GM18867 (cell line): Measurements from ENCODE around the gene ZNF629.
"Not testable (repeated sequence)": the region's sequence is repeated elsewhere in the genome, so short reads cannot be mapped to it uniquely, and the experiment has no call there.

Experiments used
- ATAC-seq: cut with Tn5 transposase; IDR thresholded peaks from one replicate; pipeline ENCODE4 v1.9.1; 2021; ENCODE audit warnings: mild to moderate bottlenecking, moderate library complexity; ENCODE audit not compliant: unreplicated experiment

Gene ZNF629

GRCh38 chr16:30786936-30787612 is at the start of gene ZNF629:
Gene ZNF629 (minus strand): TSS chr16:30787205. CDS start chr16:30784482, 2,723 bp downstream.
- ATAC-seq, result no peak

GRCh38 chr16:30834130-30834740 is 47.2 kb upstream of the ZNF629 start:
- no peak for ATAC-seq

GRCh38 chr16:30830072-30830417 is 43.0 kb upstream of the ZNF629 start:
- no peak for ATAC-seq

- ATAC-seq, result no peak
Observed at GRCh38 chr16:30829130-30830071, 42.4 kb upstream of the ZNF629 start.

GRCh38 chr16:30821891-30822290 is 34.9 kb upstream of the ZNF629 start:
- ATAC-seq, result no peak

- ATAC-seq, result not testable (repeated sequence)
Observed at GRCh38 chr16:30821441-30821840, 34.4 kb upstream of the ZNF629 start.

GRCh38 chr16:30820952-30821421 is 34.0 kb upstream of the ZNF629 start:
- ATAC-seq, result no peak

GRCh38 chr16:30816769-30817168 is 29.8 kb upstream of the ZNF629 start:
- no peak for ATAC-seq

GRCh38 chr16:30813821-30814189 is 26.8 kb upstream of the ZNF629 start:
- ATAC-seq, result no peak

GRCh38 chr16:30809675-30810074 is 22.7 kb upstream of the ZNF629 start:
- ATAC-seq, result not testable (repeated sequence)

GRCh38 chr16:30808890-30809426 is 22.0 kb upstream of the ZNF629 start:
- not testable (repeated sequence) for ATAC-seq

GRCh38 chr16:30808146-30808545 is 21.1 kb upstream of the ZNF629 start:
- ATAC-seq, result no peak

GRCh38 chr16:30805370-30806169 is 18.6 kb upstream of the ZNF629 start:
- no peak for ATAC-seq

- ATAC-seq, result no peak
Observed at GRCh38 chr16:30805056-30805369, 18.0 kb upstream of the ZNF629 start.

GRCh38 chr16:30802936-30803335 is 15.9 kb upstream of the ZNF629 start:
- no peak for ATAC-seq

GRCh38 chr16:30797670-30798309 is 10.8 kb upstream of the ZNF629 start:
- ATAC-seq, result no peak

- no peak for ATAC-seq
Observed at GRCh38 chr16:30794634-30795033, 7.6 kb upstream of the ZNF629 start.

- ATAC-seq, result no peak
Observed at GRCh38 chr16:30793508-30794069, 6.6 kb upstream of the ZNF629 start.

- ATAC-seq, result no peak
Observed at GRCh38 chr16:30787613-30788378, 791 bp upstream of the ZNF629 start.
